ENCODE data around the gene UBE2E1. TPM values are rescaled to one million over a fixed set of nuclear protein-coding genes. Genes with fewer than 3 reads are reported as not detected.
"Not testable (repeated sequence)": the region's sequence is repeated elsewhere in the genome, so short reads cannot be mapped to it uniquely, and the experiment has no call there.

UBE2E1 gene
- total RNA-seq, 1 donor from 2014 or later: 87.8 TPM

DNA sequence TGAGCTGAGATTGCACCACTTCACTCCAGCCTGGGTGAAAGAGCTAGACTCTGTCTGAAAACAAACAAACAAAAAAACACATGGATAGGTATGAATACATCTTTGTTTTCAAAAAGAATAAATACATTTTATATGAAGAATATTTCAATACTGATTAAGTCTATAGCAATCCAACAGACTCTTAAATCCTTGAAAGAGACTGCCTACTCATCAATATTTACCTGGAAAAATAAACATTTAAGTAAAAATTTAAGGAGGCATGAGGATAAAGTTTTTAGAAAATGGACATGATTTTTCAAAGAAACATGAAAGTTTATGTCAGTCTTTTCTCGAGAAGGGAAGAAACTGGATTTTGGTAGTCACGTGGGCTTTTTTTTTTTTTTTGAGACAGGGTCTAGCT, 105.6 kb downstream of the UBE2E1 start:
- Histone ChIP-seq H3K36me3 (peaks cover 26% of the 10 kb centered on the region), H3K27ac (no peak overlapping the region), H3K9me3 (no peaks in the 10 kb centered on the region), H3K4me1 (peaks cover 16% of the 10 kb centered on the region), H3K27me3 (ENCODE audit: low read depth) (no peaks in the 10 kb centered on the region), H3K4me3 (no peak overlapping the region)
- DNase-seq (no peak), ATAC-seq (no peak)
- intact Hi-C loops (cut with DNase I): no loop called here
- TF ChIP-seq, protein P1, sequence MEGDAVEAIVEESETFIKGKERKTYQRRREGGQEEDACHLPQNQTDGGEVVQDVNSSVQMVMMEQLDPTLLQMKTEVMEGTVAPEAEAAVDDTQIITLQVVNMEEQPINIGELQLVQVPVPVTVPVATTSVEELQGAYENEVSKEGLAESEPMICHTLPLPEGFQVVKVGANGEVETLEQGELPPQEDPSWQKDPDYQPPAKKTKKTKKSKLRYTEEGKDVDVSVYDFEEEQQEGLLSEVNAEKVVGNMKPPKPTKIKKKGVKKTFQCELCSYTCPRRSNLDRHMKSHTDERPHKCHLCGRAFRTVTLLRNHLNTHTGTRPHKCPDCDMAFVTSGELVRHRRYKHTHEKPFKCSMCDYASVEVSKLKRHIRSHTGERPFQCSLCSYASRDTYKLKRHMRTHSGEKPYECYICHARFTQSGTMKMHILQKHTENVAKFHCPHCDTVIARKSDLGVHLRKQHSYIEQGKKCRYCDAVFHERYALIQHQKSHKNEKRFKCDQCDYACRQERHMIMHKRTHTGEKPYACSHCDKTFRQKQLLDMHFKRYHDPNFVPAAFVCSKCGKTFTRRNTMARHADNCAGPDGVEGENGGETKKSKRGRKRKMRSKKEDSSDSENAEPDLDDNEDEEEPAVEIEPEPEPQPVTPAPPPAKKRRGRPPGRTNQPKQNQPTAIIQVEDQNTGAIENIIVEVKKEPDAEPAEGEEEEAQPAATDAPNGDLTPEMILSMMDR (IDR thresholded peaks at IDR 0.05): no peak

DNA sequence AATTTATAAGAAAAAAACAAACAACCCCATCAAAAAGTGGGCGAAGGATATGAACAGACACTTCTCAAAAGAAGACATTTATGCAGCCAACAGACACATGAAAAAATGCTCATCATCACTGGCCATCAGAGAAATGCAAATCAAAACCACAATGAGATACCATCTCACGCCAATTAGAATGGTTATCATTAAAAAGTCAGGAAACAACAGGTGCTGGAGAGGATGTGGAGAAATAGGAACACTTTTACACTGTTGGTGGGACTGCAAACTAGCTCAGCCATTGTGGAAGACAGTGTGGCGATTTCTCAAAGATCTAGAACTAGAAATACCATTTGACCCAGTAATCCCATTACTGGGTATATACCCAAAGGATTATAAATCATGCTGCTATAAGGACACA, 106.6 kb downstream of the UBE2E1 start:
- intact Hi-C loops (cut with DNase I): not testable (repeated sequence)

DNA sequence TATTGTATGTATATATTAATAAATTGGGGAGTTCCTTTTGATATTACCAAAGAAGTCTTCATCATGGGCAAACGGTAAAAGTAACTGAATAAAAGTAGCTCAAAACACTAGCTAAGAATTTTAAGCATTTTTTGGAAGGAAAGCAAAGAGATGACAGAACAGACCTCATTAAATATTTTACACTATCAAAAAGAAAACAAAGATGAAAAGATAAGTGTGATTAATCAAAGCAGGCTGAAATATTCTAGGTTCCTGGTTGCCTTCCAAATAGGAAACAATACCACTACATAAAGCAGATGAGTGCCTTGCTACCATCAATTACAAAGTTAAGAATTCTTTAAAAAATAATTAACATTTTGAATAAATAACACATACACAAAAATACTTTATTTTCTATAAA, 107.4 kb downstream of the UBE2E1 start:
- TF ChIP-seq, protein P1 (IDR thresholded peaks at IDR 0.05): no peak
- H3K27ac ChIP-seq: no peak overlapping the region
- no peaks in the 10 kb centered on the region for H3K27me3 ChIP-seq (ENCODE audit: low read depth)
- peaks cover 22% of the 10 kb centered on the region for H3K4me1 ChIP-seq
- intact Hi-C loops (cut with DNase I): no loop called here
- ATAC-seq (no peak), DNase-seq (no peak)
- H3K36me3 ChIP-seq: peaks cover 29% of the 10 kb centered on the region
- H3K4me3 ChIP-seq: no peak overlapping the region
- H3K9me3 ChIP-seq: no peaks in the 10 kb centered on the region

More for the DNA sequence above, 106.6 kb downstream of the UBE2E1 start:
- H3K27me3 ChIP-seq (ENCODE audit: low read depth); H3K27ac ChIP-seq; ATAC-seq; H3K9me3 ChIP-seq; DNase-seq; H3K4me3 ChIP-seq: not testable (repeated sequence)
- Histone ChIP-seq H3K4me1 (peaks cover 16% of the 10 kb centered on the region), H3K36me3 (peaks cover 26% of the 10 kb centered on the region)

DNA sequence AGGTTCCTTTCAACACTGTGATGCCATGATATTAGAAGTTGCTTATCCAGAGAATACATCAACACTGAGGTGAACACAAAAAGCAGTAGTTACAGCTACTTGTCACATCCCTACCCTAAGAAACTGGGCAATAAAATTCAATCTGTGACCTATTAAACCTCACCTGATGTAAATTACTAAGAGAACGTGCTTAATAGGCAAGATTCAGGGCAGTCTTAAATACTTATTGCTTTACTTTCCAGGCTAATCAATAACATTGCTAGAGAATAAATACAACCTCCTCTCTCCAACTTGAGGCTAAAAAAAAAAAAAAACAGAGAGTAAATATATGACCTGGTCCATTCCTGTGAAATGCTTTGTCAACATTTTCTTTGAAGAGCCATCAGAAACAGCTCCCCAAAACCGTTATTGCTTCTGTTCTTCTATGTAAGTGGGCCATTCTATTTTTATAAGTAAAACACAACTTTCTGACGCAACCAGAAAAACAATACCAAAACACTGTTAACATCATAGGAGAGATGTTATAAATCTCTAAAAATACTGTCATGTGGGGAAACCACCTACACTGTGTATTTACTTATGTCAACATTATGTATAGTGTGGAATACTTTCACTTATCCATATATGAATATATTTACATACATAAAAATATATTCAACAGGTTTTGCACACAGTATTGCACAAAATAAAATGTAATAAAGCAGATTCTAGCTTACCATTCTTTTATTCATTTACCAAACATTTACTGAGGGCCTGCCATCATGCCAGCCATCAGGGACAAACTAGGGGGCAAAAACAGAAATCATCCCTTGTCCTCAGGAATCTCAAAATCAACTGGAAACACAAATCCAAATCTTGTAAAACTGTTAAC, 108.4 kb downstream of the UBE2E1 start:
- H3K9me3 ChIP-seq: no peaks in the 10 kb centered on the region
- TF ChIP-seq, protein P1 (IDR thresholded peaks at IDR 0.05): no peak
- no peaks in the 10 kb centered on the region for H3K27me3 ChIP-seq (ENCODE audit: low read depth)
- peaks cover 32% of the 10 kb centered on the region for H3K36me3 ChIP-seq
- no peak overlapping the region for H3K4me3 ChIP-seq
- H3K4me1 ChIP-seq: peaks cover 31% of the 10 kb centered on the region
- no peak overlapping the region for H3K27ac ChIP-seq
- no peak for DNase-seq
- ATAC-seq: no peak
- intact Hi-C loops (cut with DNase I): no loop called here

DNA sequence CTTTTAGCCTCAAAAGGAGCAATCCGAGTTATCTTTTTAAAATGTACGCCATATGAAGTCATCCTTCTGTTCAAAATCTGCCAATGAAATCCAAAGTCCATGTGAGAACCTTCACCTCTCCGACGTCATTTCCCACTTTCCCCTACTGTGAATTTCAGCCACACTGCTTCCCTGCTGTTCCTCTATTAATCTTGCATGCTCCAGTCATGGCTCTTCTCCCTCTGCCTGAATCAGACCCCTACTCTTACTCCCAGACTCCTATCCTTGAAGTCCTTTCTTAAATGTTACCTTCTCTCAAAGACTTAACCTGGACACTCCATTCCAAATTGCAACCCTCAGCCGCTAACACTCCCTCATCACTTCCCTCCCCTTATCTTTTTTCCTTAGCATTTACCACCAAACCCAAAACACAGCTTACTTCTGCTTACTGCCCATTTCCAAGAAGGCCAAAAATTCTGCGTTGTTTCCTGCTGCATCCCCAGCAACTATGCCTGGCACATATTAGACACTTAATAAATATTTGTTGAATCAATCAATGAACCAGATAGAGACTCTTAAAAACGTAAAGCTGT, 109.9 kb downstream of the UBE2E1 start:
- Histone ChIP-seq H3K36me3 (peaks cover 32% of the 10 kb centered on the region), H3K27me3 (ENCODE audit: low read depth) (no peaks in the 10 kb centered on the region), H3K27ac (peak overlapping the region; percentile 92), H3K4me1 (peaks cover 43% of the 10 kb centered on the region), H3K4me3 (peak overlapping the region; percentile 94), H3K9me3 (no peaks in the 10 kb centered on the region)
- TF ChIP-seq, protein P1 (IDR thresholded peaks at IDR 0.05): no peak
- no peak for DNase-seq
- ATAC-seq: no peak
- intact Hi-C loops (cut with DNase I): no loop called here
